IMR-90 (cell line): Measurements from ENCODE around the gene ANKK1. TPM values are rescaled to one million over a fixed set of nuclear protein-coding genes. Genes with fewer than 3 reads are reported as not detected.

Source experiments
- ATAC-seq: fragments of 200-7000 bp; cut with Tn5 transposase; 2 replicates; pipeline ENCODE4 v1.9.1; 2020; ENCODE audit warnings: low read depth, mild to moderate bottlenecking, moderate library complexity
- BruUV-seq: library from RNA; stranded (reverse); fragments of 400-500 nt; replicated peaks from 2 replicates; lab custom pipeline; 2021; lab: Mats Ljungman, UMichigan
- CTCF ChIA-PET: fragments of 300-600 bp; formaldehyde crosslinking; extraction: SDS; loops from one replicate; lab custom pipeline; 2021; ENCODE audit warnings: antibody characterized with exemption; lab: Yijun Ruan, JAX
- POLR2A ChIA-PET: fragments of 300-600 bp; sonication (Branson Sonifier 250); formaldehyde crosslinking; loops from one replicate; lab custom pipeline; 2022; ENCODE audit warnings: antibody characterized with exemption; ENCODE audit not compliant: unreplicated experiment; lab: Charles Lee
- DNase-seq: peaks from one replicate; pipeline ENCODE4 v3.0.0; 2013
- H2AFZ ChIP-seq: replicated peaks from 2 replicates; pipeline ENCODE3; 2013; ENCODE audit warnings: low read length, mild to moderate bottlenecking; ENCODE audit not compliant: poor library complexity
- H2AK5ac ChIP-seq: 2 replicates; pipeline ENCODE4 v1.6.1; 2013; ENCODE audit warnings: low read depth, low read length, inconsistent platforms
- H2AK9ac ChIP-seq: replicated peaks from 2 replicates; pipeline ENCODE3; 2013; ENCODE audit warnings: mild to moderate bottlenecking, low read depth, low read length, moderate library complexity; ENCODE audit not compliant: poor library complexity
- H2BK120ac ChIP-seq: 2 replicates; pipeline ENCODE4 v1.6.1; 2013; ENCODE audit warnings: low read depth, low read length, inconsistent platforms
- H2BK15ac ChIP-seq: 3 replicates; pipeline ENCODE4 v1.6.1; 2013; ENCODE audit warnings: low read depth, low read length, inconsistent platforms
- H2BK20ac ChIP-seq: 2 replicates; pipeline ENCODE4 v1.6.1; 2013; ENCODE audit warnings: low read depth, mild to moderate bottlenecking, inconsistent platforms, low read length, moderate library complexity
- H2BK5ac ChIP-seq: 2 replicates; pipeline ENCODE4 v1.6.1; 2013; ENCODE audit warnings: mild to moderate bottlenecking, low read depth, low read length, inconsistent platforms; ENCODE audit not compliant: poor library complexity, severe bottlenecking
- H3K14ac ChIP-seq: replicated peaks from 2 replicates; pipeline ENCODE4 v1.6.1; 2013; ENCODE audit warnings: low read depth, low read length, inconsistent platforms
- H3K18ac ChIP-seq: 2 replicates; pipeline ENCODE4 v1.6.1; 2013; ENCODE audit warnings: low read depth, low read length, control low read depth
- H3K23ac ChIP-seq: 2 replicates; pipeline ENCODE4 v1.6.1; 2013; ENCODE audit warnings: low read depth, low read length, inconsistent platforms
- H3K27ac ChIP-seq: 2 replicates; pipeline ENCODE4 v1.5.1; 2013; ENCODE audit warnings: mild to moderate bottlenecking, control low read depth, low read length; ENCODE audit not compliant: insufficient read depth
- H3K27me3 ChIP-seq: 2 replicates; pipeline ENCODE4 v1.6.1; 2013; ENCODE audit warnings: low read length; ENCODE audit not compliant: control insufficient read depth, insufficient read depth
- H3K36me3 ChIP-seq: 2 replicates; pipeline ENCODE4 v1.6.1; 2013; ENCODE audit warnings: low read length, mixed read lengths; ENCODE audit not compliant: control insufficient read depth, insufficient read depth
- H3K4ac ChIP-seq: 2 replicates; pipeline ENCODE4 v1.6.1; 2013; ENCODE audit warnings: low read depth, low read length, inconsistent platforms
- H3K4me1 ChIP-seq: 2 replicates; pipeline ENCODE4 v1.6.1; 2013; ENCODE audit warnings: low read length, mixed read lengths; ENCODE audit not compliant: control insufficient read depth, insufficient read depth
- H3K4me2 ChIP-seq: 2 replicates; pipeline ENCODE4 v1.6.1; 2013; ENCODE audit warnings: low read depth, mild to moderate bottlenecking, control low read depth, low read length, moderate library complexity
- H3K4me3 ChIP-seq: 2 replicates; pipeline ENCODE4 v1.5.1; 2013; ENCODE audit warnings: low read depth, mild to moderate bottlenecking, control low read depth, low read length, moderate library complexity; ENCODE audit not compliant: insufficient read depth
- H3K56ac ChIP-seq: 2 replicates; pipeline ENCODE4 v1.6.1; 2013; ENCODE audit warnings: low read length, inconsistent platforms; ENCODE audit not compliant: insufficient read depth; ENCODE audit errors: extremely low read depth
- H3K79me1 ChIP-seq, 2 experiments: 2 replicates each; pipeline ENCODE4 v1.6.1; 2013; ENCODE audit warnings: low read length in 2 of 2, inconsistent platforms in 1 of 2, low read depth in 1 of 2
- H3K9ac ChIP-seq: 2 replicates; pipeline ENCODE4 v1.6.1; 2013; ENCODE audit warnings: low read depth, low read length, control low read depth
- H3K9me1 ChIP-seq: 2 replicates; pipeline ENCODE4 v1.6.1; 2013; ENCODE audit warnings: low read length, inconsistent platforms; ENCODE audit not compliant: insufficient read depth
- H3K9me3 ChIP-seq: 2 replicates; pipeline ENCODE4 v1.6.1; 2013; ENCODE audit warnings: low read length; ENCODE audit not compliant: control insufficient read depth, insufficient read depth
- H4K20me1 ChIP-seq: 2 replicates; pipeline ENCODE4 v1.6.1; 2013; ENCODE audit warnings: low read length, inconsistent platforms; ENCODE audit not compliant: insufficient read depth
- H4K5ac ChIP-seq: 2 replicates; pipeline ENCODE4 v1.6.1; 2013; ENCODE audit warnings: mild to moderate bottlenecking, low read depth, low read length, control low read depth
- H4K8ac ChIP-seq, 2 experiments: 2 replicates each; pipeline ENCODE4 v1.6.1; 2013; ENCODE audit warnings: low read depth in 2 of 2, low read length in 2 of 2, control low read depth in 1 of 2, inconsistent platforms in 1 of 2
- H4K91ac ChIP-seq: 2 replicates; pipeline ENCODE4 v1.6.1; 2013; ENCODE audit warnings: low read depth, low read length, inconsistent platforms; ENCODE audit not compliant: insufficient read depth
- ELK1 ChIP-seq: fragments of 150-350 bp; IDR thresholded peaks from 2 replicates; pipeline ENCODE4 v1.6.1; 2016; ENCODE audit warnings: low read depth, mild to moderate bottlenecking, low read length, moderate library complexity, borderline replicate concordance
- FOS ChIP-seq: fragments of 150-350 bp; IDR thresholded peaks from 2 replicates; pipeline ENCODE4 v1.6.1; 2016; ENCODE audit warnings: low read depth, low read length
- MAFK ChIP-seq: IDR thresholded peaks from 2 replicates; pipeline ENCODE4 v1.6.1; 2012; ENCODE audit warnings: low read depth, low read length, improper control_type of control experiment
- MAZ ChIP-seq: IDR thresholded peaks from 2 replicates; pipeline ENCODE4 v1.6.1; 2012; ENCODE audit warnings: low read depth, mild to moderate bottlenecking, low read length, improper control_type of control experiment, moderate library complexity, borderline replicate concordance
- MXI1 ChIP-seq: IDR thresholded peaks from 2 replicates; pipeline ENCODE4 v1.6.1; 2012; ENCODE audit warnings: low read depth, mild to moderate bottlenecking, low read length, moderate library complexity, borderline replicate concordance
- NFE2L2 ChIP-seq: fragments of 150-350 bp; IDR thresholded peaks from 2 replicates; pipeline ENCODE4 v1.6.1; 2016; ENCODE audit warnings: low read depth, mild to moderate bottlenecking, low read length
- POLR2A ChIP-seq: IDR thresholded peaks from 2 replicates; pipeline ENCODE4 v1.6.1; 2012; ENCODE audit warnings: mild to moderate bottlenecking, low read depth, low read length
- RCOR1 ChIP-seq: IDR thresholded peaks from 2 replicates; pipeline ENCODE4 v1.6.1; 2012; ENCODE audit warnings: mild to moderate bottlenecking, low read length, improper control_type of control experiment; ENCODE audit not compliant: insufficient replicate concordance
- RFX5 ChIP-seq: IDR thresholded peaks from 2 replicates; pipeline ENCODE4 v1.8.0; 2012; ENCODE audit warnings: low read depth, mild to moderate bottlenecking, low read length, moderate library complexity
- SMC3 ChIP-seq: fragments of 150-350 bp; IDR thresholded peaks from 2 replicates; pipeline ENCODE4 v1.6.1; 2016; ENCODE audit warnings: low read depth, mild to moderate bottlenecking, antibody characterized with exemption, low read length, moderate library complexity
- WGBS, 2 experiments: methylation state at CpG; one replicate each; pipeline versions ENCODE4 v1.1.5 to v1.1.7; 2013; ENCODE audit warnings: missing lambda C conversion rate in 2 of 2; ENCODE audit not compliant: insufficient read length in 1 of 2; ENCODE audit errors: extremely low coverage in 2 of 2; 5-methylcytosine and 5-hydroxymethylcytosine counted together
- dilution Hi-C: fragments of 300-500 bp; cut with HindIII; formaldehyde crosslinking; loops from one replicate; pipeline ENCODE4 v1.14.3; 2018; ENCODE audit warnings: low sequenced_read_pairs; ENCODE audit not compliant: unreplicated experiment
- in situ Hi-C: fragments of 300-500 bp; cut with MboI; formaldehyde crosslinking; loops from 3 replicates; pipeline ENCODE4 v1.14.3; 2019; ENCODE audit warnings: low sequenced_read_pairs, inconsistent platforms, mixed read lengths
- intact Hi-C: fragments of 100-400 bp; cut with micrococcal nuclease; formaldehyde crosslinking; loops from 2 replicates; pipeline ENCODE4 v1.10.0; 2022
- polyA plus RNA-seq, 3 experiments: library from polyadenylated mRNA; depleted of rRNA; stranded (reverse); fragments of >200 nt; gene quantifications; 2 replicates each; pipeline ENCODE4 v1.2.3, GENCODE V29; 2012; ENCODE audit warnings: low replicate concordance in 1 of 3
- total RNA-seq: library from RNA; depleted of rRNA; stranded (reverse); fragments of >200 nt; gene quantifications from 2 replicates; pipeline ENCODE4 v1.2.3, GENCODE V29; 2012

ANKK1 gene
- total and polyA plus RNA-seq, 2 of the 4 experiments (the other 2 are of a cell fraction): not detected

- Histone ChIP-seq H4K5ac (no peak overlapping the region), H3K4me2 (no peak overlapping the region), H3K23ac (no peak overlapping the region), H4K91ac (no peak overlapping the region), H3K14ac (no peak overlapping the region), H4K20me1 (no peaks in the 10 kb centered on the region), H2AK5ac (no peak overlapping the region), H3K18ac (no peak overlapping the region), H4K8ac (no peak overlapping the region), H2BK15ac (no peak overlapping the region), H3K56ac (no peak overlapping the region), H3K9ac (no peak overlapping the region), H3K27ac (no peak overlapping the region), H2BK120ac (no peak overlapping the region), H3K9me3 (no peaks in the 10 kb centered on the region), H2BK5ac (no peak overlapping the region), H2BK20ac (no peak overlapping the region), H3K4me1 (peaks cover 13% of the 10 kb centered on the region; the same call in 1 of the 2 replicates), H2AK9ac (no peak overlapping the region), H3K9me1 (peaks cover 4% of the 10 kb centered on the region; the same call in 1 of the 2 replicates), H3K36me3 (peaks cover 2% of the 10 kb centered on the region; the same call in 1 of the 2 replicates), H3K27me3 (no peaks in the 10 kb centered on the region), H3K79me1 (no peaks in the 10 kb centered on the region), H3K4me3 (no peak overlapping the region), H2AFZ (no peak overlapping the region), H3K4ac (no peak overlapping the region)
- peak; percentile 21; the same call in 1 of the 2 replicates for ATAC-seq
- dilution Hi-C loops (no loop called here), in situ Hi-C loops (no loop called here), intact Hi-C loops (no loop called here)
- DNase-seq: no peak
- ChIA-PET CTCF (interaction anchor here (1.0 kb wide), 1 partner anchor 555 kb away, joined by 3 read pairs; no protein-coding TSS in a partner anchor), POLR2A (no interaction called here)
- WGBS, 2 experiments: 75% methylated on average over 4 of the region's 11 CpGs; no CpG with 5 or more reads in 1 of the 2 experiments
- TF ChIP-seq RFX5 (no peak), MAZ (no peak), NFE2L2 (no peak), MAFK (no peak), POLR2A (no peak), SMC3 (no peak), FOS (no peak), RCOR1 (no peak), ELK1 (no peak), MXI1 (no peak)
- no TSS peak for BruUV-seq
Measured at GRCh38 chr11:113350336-113351067, 37.1 kb upstream of the ANKK1 start.
